Upper lobe of left lung (tissue), 6 donors: ENCODE data around the gene TOMM40. TPM values are rescaled to one million over a fixed set of nuclear protein-coding genes. Genes with fewer than 3 reads are reported as not detected.
A peak's percentile ranks its signal among the peaks of the same experiment; 100 is the strongest.

Source experiments
- ATAC-seq, 2 donors: fragments of 200-7000 bp; cut with Tn5 transposase; one replicate each; pipeline ENCODE4 v1.9.1; 2022; ENCODE audit warnings: mild to moderate bottlenecking in 2 of 2, moderate library complexity in 2 of 2; ENCODE audit not compliant: low FRiP score in 2 of 2
- DNase-seq, 2 donors: peaks; one replicate each; pipeline ENCODE4 v3.0.0-alpha.2; 2019 to 2020
- H3K27ac ChIP-seq, 4 donors: fragments of 200-600 bp; sonication (generic); one replicate each; pipeline ENCODE4 v1.5.1; 2016 to 2019
- H3K27me3 ChIP-seq, 4 donors: fragments of 200-600 bp; sonication (generic); one replicate each; pipeline ENCODE4 v1.5.1; 2017 to 2019
- H3K36me3 ChIP-seq, 4 donors: fragments of 200-600 bp; sonication (generic); one replicate each; pipeline ENCODE4 v1.5.1; 2016 to 2019
- H3K4me1 ChIP-seq, 4 donors: fragments of 200-600 bp; sonication (generic); one replicate each; pipeline ENCODE4 v1.5.1; 2018 to 2019
- H3K4me3 ChIP-seq, 4 donors: fragments of 200-600 bp; sonication (generic); one replicate each; pipeline ENCODE4 v1.5.1; 2017 to 2019; ENCODE audit warnings: mild to moderate bottlenecking in 2 of 4, moderate library complexity in 1 of 4
- H3K9me3 ChIP-seq, 4 donors: fragments of 200-600 bp; sonication (generic); one replicate each; pipeline ENCODE4 v1.5.1; 2018 to 2019
- EP300 ChIP-seq, 4 donors: sonication (generic); formaldehyde crosslinking; IDR thresholded peaks; one replicate each; pipeline ENCODE4 v1.5.1; 2017; ENCODE audit warnings: antibody characterized with exemption in 4 of 4, control low read depth in 2 of 4
- POLR2A ChIP-seq, 4 donors: fragments of 450-650 bp; IDR thresholded peaks; one replicate each; pipeline ENCODE4 v1.5.1; 2016 to 2017; ENCODE audit warnings: antibody characterized with exemption in 4 of 4, mild to moderate bottlenecking in 2 of 4
- POLR2AphosphoS5 ChIP-seq, 2 donors: sonication (generic); formaldehyde crosslinking; IDR thresholded peaks; one replicate each; pipeline ENCODE4 v1.5.1; 2017; ENCODE audit warnings: antibody characterized with exemption in 2 of 2
- WGBS, 2 donors: methylation state at CpG; one replicate each; pipeline ENCODE4 v1.1.5; 2017 to 2018; 5-methylcytosine and 5-hydroxymethylcytosine counted together
- total RNA-seq, 6 donors: library from RNA; depleted of rRNA in 4 of 6; stranded (reverse); fragments of >200 nt in 4 of 6; gene quantifications; one replicate each; pipeline versions ENCODE4 v1.1.0 to v1.2.1, GENCODE V29; 2016 to 2021
- TF ChIP-seq, protein P1 (sequence below), 6 experiments: fragments of 450-650 bp in 4 of 6; fragments of 200-600 bp in 2 of 6; sonication (generic) in 2 of 6; IDR thresholded peaks; one replicate each; pipeline ENCODE4 v1.5.1; 2016 to 2019; ENCODE audit warnings: antibody characterized with exemption in 6 of 6
- donor health status: DM: no; HTN: no; CAD: no; lungs with moderate emphysema.
- donor health status: DM: no; HTN: yes; CAD: no; lungs with severe emphysema.

Gene TOMM40
- total RNA-seq, 6 donors from 2014 or later, result 26.6 to 88.3 (median 58.1) TPM

DNA sequence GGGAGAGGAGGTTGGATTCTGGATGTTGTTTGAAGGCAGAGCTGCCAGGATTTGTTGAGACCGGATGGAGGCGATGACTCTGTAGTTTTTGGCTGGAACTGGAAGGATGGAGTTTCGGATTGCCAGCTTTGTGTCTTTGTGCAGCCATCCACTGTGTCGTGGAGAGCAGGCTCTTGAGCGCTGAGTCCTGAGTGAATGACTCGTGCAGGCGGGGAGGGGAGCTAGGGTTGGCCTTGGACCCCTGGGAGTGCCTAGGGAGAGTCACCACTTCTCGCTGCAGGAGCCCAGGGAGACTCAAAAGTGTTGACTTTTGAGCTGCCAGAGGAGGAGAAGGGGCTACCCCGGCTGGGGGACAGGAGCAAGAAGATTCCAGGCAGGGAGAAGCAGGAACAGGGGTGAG is 3.9 kb downstream of the TOMM40 start:
- TF ChIP-seq EP300 (IDR thresholded peaks at IDR 0.05), result no peak
- TF ChIP-seq POLR2AphosphoS5 (IDR thresholded peaks at IDR 0.05), result no peak
- no peak for TF ChIP-seq POLR2A (IDR thresholded peaks at IDR 0.05)
- TF ChIP-seq, protein P1, sequence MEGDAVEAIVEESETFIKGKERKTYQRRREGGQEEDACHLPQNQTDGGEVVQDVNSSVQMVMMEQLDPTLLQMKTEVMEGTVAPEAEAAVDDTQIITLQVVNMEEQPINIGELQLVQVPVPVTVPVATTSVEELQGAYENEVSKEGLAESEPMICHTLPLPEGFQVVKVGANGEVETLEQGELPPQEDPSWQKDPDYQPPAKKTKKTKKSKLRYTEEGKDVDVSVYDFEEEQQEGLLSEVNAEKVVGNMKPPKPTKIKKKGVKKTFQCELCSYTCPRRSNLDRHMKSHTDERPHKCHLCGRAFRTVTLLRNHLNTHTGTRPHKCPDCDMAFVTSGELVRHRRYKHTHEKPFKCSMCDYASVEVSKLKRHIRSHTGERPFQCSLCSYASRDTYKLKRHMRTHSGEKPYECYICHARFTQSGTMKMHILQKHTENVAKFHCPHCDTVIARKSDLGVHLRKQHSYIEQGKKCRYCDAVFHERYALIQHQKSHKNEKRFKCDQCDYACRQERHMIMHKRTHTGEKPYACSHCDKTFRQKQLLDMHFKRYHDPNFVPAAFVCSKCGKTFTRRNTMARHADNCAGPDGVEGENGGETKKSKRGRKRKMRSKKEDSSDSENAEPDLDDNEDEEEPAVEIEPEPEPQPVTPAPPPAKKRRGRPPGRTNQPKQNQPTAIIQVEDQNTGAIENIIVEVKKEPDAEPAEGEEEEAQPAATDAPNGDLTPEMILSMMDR (IDR thresholded peaks at IDR 0.05), result no peak
- peaks cover 14 to 25% (median 16%) of the 10 kb centered on the region in 4 donors for H3K4me1 ChIP-seq
- H3K36me3 ChIP-seq, result peaks cover 3 to 57% (median 46%) of the 10 kb centered on the region in 4 donors
- 87 to 92% methylated on average over 9 of the region's 9 CpGs for WGBS, 2 donors
- no peak overlapping the region for H3K27ac ChIP-seq
- no peaks in the 10 kb centered on the region for H3K9me3 ChIP-seq
- DNase-seq (no peak), ATAC-seq (no peak)
- no peak overlapping the region for H3K4me3 ChIP-seq
- no peaks in the 10 kb centered on the region for H3K27me3 ChIP-seq

DNA sequence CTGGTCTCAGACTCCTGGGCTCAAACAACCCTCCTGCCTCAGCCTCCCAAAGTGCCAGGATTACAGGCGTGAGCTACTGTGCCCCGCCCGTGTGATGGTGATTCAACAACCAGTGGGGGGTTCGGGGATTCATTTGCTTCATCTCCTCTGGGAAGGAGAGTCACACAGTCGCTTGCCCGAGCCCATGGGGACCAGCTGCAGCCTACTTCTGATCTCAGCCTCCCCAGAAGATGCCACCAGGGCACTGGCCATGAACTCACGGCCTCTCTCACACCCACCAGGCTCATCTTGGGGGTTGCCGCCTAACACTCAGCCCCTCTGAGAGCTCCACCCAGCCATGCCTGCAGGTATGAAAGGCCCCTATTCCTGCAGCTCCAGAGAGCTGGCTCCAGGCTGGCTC is 6.8 kb downstream of the TOMM40 start:
- no peak for TF ChIP-seq POLR2AphosphoS5 (IDR thresholded peaks at IDR 0.05)
- TF ChIP-seq, protein P1 (IDR thresholded peaks at IDR 0.05), result no peak
- TF ChIP-seq POLR2A (IDR thresholded peaks at IDR 0.05), result no peak
- TF ChIP-seq EP300 (IDR thresholded peaks at IDR 0.05), result no peak
- H3K9me3 ChIP-seq, result no peaks in the 10 kb centered on the region
- WGBS, 2 donors, result 91 to 94% methylated on average over 6 of the region's 8 CpGs
- no peaks in the 10 kb centered on the region for H3K27me3 ChIP-seq
- H3K36me3 ChIP-seq, result peaks cover 9 to 83% (median 70%) of the 10 kb centered on the region in 4 donors
- peaks cover 0 to 6% (median under 1%) of the 10 kb centered on the region in 4 donors for H3K4me1 ChIP-seq
- no peak overlapping the region for H3K4me3 ChIP-seq
- ATAC-seq (no peak), DNase-seq (no peak)
- no peak overlapping the region for H3K27ac ChIP-seq

GRCh38 chr19:44900328-44901244 is 9.5 kb downstream of the TOMM40 start:
- H3K9me3 ChIP-seq, result no peaks in the 10 kb centered on the region
- peaks cover 7 to 61% (median 51%) of the 10 kb centered on the region in 4 donors for H3K36me3 ChIP-seq
- no peak for TF ChIP-seq POLR2AphosphoS5 (IDR thresholded peaks at IDR 0.05)
- no peak for TF ChIP-seq EP300 (IDR thresholded peaks at IDR 0.05)
- TF ChIP-seq POLR2A (IDR thresholded peaks at IDR 0.05), result no peak
- TF ChIP-seq, protein P1 (IDR thresholded peaks at IDR 0.05), result no peak
- 95% methylated on average over 19 of the region's 19 CpGs; no CpG with 5 or more reads in 1 of the 2 donors for WGBS, 2 donors
- H3K27ac ChIP-seq, result no peak overlapping the region
- DNase-seq (peak in 1 of 2 donors; percentile 63), ATAC-seq (no peak)
- peaks cover 0 to 11% (median 1%) of the 10 kb centered on the region in 4 donors for H3K27me3 ChIP-seq
- H3K4me3 ChIP-seq, result no peak overlapping the region
- peaks cover 1 to 17% (median 4%) of the 10 kb centered on the region in 4 donors for H3K4me1 ChIP-seq

DNA sequence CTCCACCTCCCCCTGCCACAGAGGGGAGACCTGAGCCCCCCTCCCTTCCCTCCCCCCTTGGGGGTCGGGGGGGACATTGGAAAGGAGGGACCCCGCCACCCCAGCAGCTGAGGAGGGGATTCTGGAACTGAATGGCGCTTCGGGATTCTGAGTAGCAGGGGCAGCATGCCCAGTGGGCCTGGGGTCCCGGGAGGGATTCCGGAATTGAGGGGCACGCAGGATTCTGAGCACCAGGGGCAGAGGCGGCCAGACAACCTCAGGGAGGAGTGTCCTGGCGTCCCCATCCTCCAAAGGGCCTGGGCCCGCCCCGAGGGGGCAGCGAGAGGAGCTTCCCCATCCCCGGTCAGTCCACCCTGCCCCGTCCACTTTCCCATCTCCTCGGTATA is 12.2 kb downstream of the TOMM40 start:
- H3K27ac ChIP-seq, result no peak overlapping the region
- ATAC-seq (no peak), DNase-seq (no peak)
- H3K4me1 ChIP-seq, result peaks cover 6 to 30% (median 7%) of the 10 kb centered on the region in 4 donors
- peaks cover 0 to 15% (median 3%) of the 10 kb centered on the region in 4 donors for H3K27me3 ChIP-seq
- H3K36me3 ChIP-seq, result peaks cover 7 to 36% (median 32%) of the 10 kb centered on the region in 4 donors
- no peaks in the 10 kb centered on the region for H3K9me3 ChIP-seq
- TF ChIP-seq POLR2AphosphoS5 (IDR thresholded peaks at IDR 0.05), result no peak
- TF ChIP-seq, protein P1 (IDR thresholded peaks at IDR 0.05), result no peak
- TF ChIP-seq POLR2A (IDR thresholded peaks at IDR 0.05), result no peak
- no peak for TF ChIP-seq EP300 (IDR thresholded peaks at IDR 0.05)
- WGBS, 2 donors, result 69% methylated on average over 11 to 13 of the region's 15 CpGs
- no peak overlapping the region for H3K4me3 ChIP-seq
